GM12872 (cell line): Measurements from ENCODE around the gene ERBB4.

ENCODE experiments used
- TF ChIP-seq, protein P1 (sequence below): IDR thresholded peaks from 3 replicates; pipeline ENCODE4 v1.5.1; 2011; ENCODE audit warnings: low read depth, mild to moderate bottlenecking, low read length, moderate library complexity; ENCODE audit not compliant: insufficient read depth

The ERBB4 gene

DNA sequence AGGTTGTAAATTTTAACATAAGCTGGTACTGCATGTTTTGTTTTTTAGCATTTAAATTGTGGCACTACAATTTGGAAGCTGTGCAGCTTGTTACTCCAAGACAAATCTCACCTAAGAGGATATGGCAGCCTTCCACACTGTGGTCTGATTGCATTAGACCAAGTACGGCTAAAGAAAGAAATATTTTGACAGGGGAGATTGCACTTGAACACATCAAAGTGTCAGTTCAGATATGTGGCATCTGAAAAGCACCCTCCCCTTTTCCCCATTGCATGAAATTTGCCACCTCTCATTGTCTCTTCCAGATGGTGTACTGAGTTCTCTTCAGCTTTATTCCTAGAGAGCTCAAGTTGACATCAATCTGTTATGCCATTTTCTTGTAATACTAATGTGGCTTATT lies 295.9 kb downstream of the ERBB4 start:
- TF ChIP-seq, protein P1, sequence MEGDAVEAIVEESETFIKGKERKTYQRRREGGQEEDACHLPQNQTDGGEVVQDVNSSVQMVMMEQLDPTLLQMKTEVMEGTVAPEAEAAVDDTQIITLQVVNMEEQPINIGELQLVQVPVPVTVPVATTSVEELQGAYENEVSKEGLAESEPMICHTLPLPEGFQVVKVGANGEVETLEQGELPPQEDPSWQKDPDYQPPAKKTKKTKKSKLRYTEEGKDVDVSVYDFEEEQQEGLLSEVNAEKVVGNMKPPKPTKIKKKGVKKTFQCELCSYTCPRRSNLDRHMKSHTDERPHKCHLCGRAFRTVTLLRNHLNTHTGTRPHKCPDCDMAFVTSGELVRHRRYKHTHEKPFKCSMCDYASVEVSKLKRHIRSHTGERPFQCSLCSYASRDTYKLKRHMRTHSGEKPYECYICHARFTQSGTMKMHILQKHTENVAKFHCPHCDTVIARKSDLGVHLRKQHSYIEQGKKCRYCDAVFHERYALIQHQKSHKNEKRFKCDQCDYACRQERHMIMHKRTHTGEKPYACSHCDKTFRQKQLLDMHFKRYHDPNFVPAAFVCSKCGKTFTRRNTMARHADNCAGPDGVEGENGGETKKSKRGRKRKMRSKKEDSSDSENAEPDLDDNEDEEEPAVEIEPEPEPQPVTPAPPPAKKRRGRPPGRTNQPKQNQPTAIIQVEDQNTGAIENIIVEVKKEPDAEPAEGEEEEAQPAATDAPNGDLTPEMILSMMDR = no peak

DNA sequence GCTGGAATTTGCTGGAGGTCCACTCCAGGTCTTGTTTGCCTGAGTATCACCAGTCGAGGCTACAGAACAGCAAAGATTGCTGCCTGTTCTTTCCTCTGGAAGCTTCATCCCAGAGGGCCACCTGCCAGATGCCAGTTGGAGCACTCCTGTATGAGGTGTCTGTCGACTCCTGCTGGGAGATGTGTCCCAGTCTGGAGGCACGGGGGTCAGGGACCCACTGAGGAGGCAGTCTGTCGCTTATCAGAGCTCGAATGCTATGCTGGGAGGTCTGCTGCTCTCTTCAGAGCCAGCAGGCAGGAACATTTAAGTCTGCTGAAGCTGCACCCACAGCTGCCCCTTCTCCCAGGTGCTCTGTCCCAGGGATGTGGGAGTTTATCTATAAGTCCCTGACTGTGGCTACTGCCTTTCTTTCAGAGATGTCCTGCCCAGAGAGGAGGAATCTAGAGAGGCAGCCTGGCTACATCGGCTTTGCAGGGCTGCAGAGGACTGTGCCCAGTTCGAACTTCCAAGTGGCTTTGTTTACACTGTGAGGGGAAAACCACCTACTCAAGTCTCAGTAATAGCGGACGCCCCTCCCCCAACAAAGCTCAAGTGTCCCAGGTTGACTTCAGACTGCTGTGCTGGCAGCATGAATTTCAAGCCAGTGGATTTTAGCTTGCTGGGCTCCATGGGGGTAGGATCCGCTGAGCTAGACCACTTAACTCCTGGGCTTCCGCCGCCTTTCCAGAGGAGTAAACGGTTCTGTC lies 301.1 kb downstream of the ERBB4 start:
- TF ChIP-seq, protein P1 = no peak

DNA sequence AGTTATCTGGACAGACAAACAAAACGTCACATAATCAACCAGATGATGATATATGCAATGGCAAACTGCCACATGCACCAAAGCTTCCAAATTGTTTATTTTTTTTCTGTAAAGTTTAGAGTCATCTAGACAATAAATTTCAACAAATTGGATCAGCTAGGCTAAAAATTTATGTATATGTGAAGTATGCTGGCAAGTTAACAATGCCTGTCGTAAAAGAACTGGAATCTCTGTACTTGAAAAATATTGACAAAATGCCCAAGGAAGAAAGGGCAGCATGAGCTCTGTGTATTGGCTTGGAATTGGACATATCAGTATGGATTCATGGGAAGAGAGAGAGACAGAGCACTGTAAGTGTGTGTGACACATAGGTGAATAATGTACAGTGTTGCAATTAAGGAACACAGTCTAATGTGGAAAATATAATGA lies 309.8 kb downstream of the ERBB4 start:
- TF ChIP-seq, protein P1 = no peak

DNA sequence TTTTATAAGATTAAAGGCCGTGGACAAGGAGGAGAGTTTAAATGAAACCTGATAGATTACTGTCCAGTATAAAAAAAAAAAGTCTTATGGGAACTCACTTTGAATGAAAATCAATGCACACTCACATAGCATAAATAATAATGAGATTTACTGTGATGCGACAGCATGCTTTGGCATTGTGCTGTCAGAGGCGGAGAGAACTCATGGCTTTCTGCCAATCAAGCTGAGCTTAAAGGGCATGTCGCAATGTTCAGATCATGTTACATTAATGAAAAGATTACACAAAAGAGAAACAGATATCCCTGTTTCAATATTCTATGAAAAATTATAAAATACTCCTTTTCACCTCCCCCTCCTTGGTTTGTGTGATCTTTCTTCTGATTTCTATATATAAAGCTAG lies 310.8 kb downstream of the ERBB4 start:
- TF ChIP-seq, protein P1 = no peak

DNA sequence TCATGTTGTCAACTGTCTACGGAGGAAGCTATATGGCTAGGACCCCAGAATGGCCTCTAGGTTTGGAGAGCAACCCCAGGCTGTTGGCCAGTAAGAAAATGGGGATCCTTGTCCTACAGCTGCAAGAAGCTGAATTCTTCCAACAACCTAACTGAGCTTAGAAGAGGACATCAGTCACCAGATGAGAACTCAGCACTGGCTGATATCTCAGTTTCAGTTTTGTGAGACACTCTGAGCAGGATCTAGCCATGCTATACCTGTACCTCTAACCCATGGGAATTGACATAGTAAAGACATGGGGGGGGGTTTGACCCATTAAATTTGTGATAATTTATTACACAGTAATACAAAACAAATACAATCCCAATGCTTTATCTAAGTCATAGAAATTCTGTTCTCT lies 312.5 kb downstream of the ERBB4 start:
- TF ChIP-seq, protein P1 = no peak

DNA sequence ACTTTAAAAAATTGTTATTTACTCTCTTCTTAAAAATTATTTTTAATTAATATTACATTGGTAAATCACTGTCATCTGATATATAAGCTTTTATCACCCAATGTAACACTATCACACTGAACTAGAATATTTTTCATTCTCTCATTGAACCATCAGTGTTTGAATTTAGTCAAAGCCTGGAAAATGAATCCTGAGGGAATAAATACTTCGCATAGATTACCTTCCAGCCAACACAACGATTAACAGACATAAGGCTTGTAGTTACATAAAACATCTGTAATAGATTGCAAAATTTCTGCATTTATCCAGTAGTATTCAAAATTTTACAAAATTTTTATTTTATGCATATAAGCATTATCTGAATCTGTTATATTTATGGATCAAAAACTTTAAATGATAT lies 314.9 kb downstream of the ERBB4 start:
- TF ChIP-seq, protein P1 = no peak

DNA sequence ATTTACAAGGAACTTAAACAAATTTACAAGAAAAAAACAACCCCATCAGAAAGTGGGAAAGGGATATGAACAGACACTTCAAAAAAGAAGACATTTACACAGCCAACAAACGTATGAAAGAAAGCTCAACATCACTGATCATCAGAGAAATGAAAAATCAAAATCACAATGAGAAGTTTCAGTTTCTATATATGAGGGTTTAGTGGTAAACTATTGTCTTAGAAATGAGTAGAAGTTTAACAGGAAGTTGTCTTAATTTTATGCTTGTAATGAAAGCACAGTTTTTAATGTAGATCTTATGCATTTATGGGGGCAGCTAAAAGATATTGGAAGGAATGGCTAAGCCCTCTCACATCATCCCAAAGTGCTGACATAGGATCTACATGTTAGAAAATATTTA lies 325.4 kb downstream of the ERBB4 start:
- TF ChIP-seq, protein P1 = no peak
